GM12873 (cell line): ENCODE measurements around the gene HOXB3.

ENCODE experiments used
- CTCF ChIP-seq: IDR thresholded peaks from 2 replicates; pipeline ENCODE4 v1.5.1; 2012; ENCODE audit warnings: low read depth, mild to moderate bottlenecking, moderate library complexity, low read length, control low read depth; ENCODE audit not compliant: insufficient read depth; ENCODE audit errors: missing control alignments

HOXB3 gene

GRCh38 chr17:48504953-48505352 lies 85.1 kb downstream of the HOXB3 start:
- TF ChIP-seq CTCF: no peak

GRCh38 chr17:48503747-48504146 lies 86.3 kb downstream of the HOXB3 start:
- no peak for TF ChIP-seq CTCF

- no peak for TF ChIP-seq CTCF
These were observed 87.1 kb downstream of the HOXB3 start for GRCh38 chr17:48502901-48503300.

- no peak for TF ChIP-seq CTCF
These were observed 87.7 kb downstream of the HOXB3 start for GRCh38 chr17:48502312-48502711.

GRCh38 chr17:48500435-48501426 lies 89.3 kb downstream of the HOXB3 start:
- no peak for TF ChIP-seq CTCF

- no peak for TF ChIP-seq CTCF
These were observed 90.2 kb downstream of the HOXB3 start for GRCh38 chr17:48499735-48500434.

GRCh38 chr17:48499248-48499647 lies 90.8 kb downstream of the HOXB3 start:
- TF ChIP-seq CTCF: no peak
